Breast epithelium (tissue), 3 donors: ENCODE results near the gene ABHD4.

Experiments used
- CTCF ChIP-seq, 3 donors: fragments of 450-650 bp; IDR thresholded peaks; one replicate each; pipeline ENCODE4 v1.5.1; 2016 to 2017; ENCODE audit warnings: antibody characterized with exemption in 3 of 3, mild to moderate bottlenecking in 3 of 3, moderate library complexity in 3 of 3
- POLR2A ChIP-seq: fragments of 450-650 bp; IDR thresholded peaks from one replicate; pipeline ENCODE4 v1.6.1; 2016; ENCODE audit warnings: antibody characterized with exemption, mild to moderate bottlenecking, moderate library complexity
- POLR2AphosphoS5 ChIP-seq, 3 donors: sonication (generic); formaldehyde crosslinking; IDR thresholded peaks; one replicate each; pipeline ENCODE4 v1.6.1; 2017; ENCODE audit warnings: antibody characterized with exemption in 3 of 3

GRCh38 chr14:22564463-22564862 lies 33.6 kb upstream of the ABHD4 start:
- TF ChIP-seq POLR2A = no peak
- no peak for TF ChIP-seq POLR2AphosphoS5 (IDR thresholded peaks at IDR 0.05)
- TF ChIP-seq CTCF (IDR thresholded peaks at IDR 0.05) = no peak
